NT2/D1 (cell line): ENCODE measurements around the gene BMF.

Experiments
- DNase-seq: peaks from one replicate; pipeline ENCODE4 v3.0.0-alpha.2; 2011; ENCODE audit warnings: low read depth, low spot score
- H3K27me3 ChIP-seq: 2 replicates; pipeline ENCODE4 v1.6.0; 2011; ENCODE audit warnings: mild to moderate bottlenecking; ENCODE audit not compliant: insufficient read length, insufficient read depth
- H3K36me3 ChIP-seq: 2 replicates; pipeline ENCODE4 v1.6.1; 2011; ENCODE audit warnings: mild to moderate bottlenecking, low read length, mixed read lengths; ENCODE audit not compliant: insufficient read depth, insufficient read length
- H3K4me1 ChIP-seq: 2 replicates; pipeline ENCODE4 v1.5.1; 2011; ENCODE audit not compliant: insufficient read depth, insufficient read length
- H3K4me3 ChIP-seq: 2 replicates; pipeline ENCODE4 v1.5.1; 2011; ENCODE audit warnings: low read depth; ENCODE audit not compliant: insufficient read length
- H3K9ac ChIP-seq: 2 replicates; pipeline ENCODE4 v1.6.0; 2011; ENCODE audit warnings: low read depth; ENCODE audit not compliant: insufficient read length
- H3K9me3 ChIP-seq: 2 replicates; pipeline ENCODE4 v1.5.1; 2011; ENCODE audit warnings: mild to moderate bottlenecking, low read length; ENCODE audit not compliant: insufficient read depth
- SUZ12 ChIP-seq: IDR thresholded peaks from 2 replicates; pipeline ENCODE4 v1.6.1; 2011; ENCODE audit not compliant: insufficient read length, insufficient read depth; ENCODE audit errors: extremely low read depth
- YY1 ChIP-seq: IDR thresholded peaks from 2 replicates; pipeline ENCODE4 v1.6.1; 2011; ENCODE audit not compliant: insufficient read length, insufficient read depth
- ZNF274 ChIP-seq: IDR thresholded peaks from 2 replicates; pipeline ENCODE4 v1.6.1; 2011; ENCODE audit warnings: mild to moderate bottlenecking, low read depth, low read length

Gene BMF

DNA sequence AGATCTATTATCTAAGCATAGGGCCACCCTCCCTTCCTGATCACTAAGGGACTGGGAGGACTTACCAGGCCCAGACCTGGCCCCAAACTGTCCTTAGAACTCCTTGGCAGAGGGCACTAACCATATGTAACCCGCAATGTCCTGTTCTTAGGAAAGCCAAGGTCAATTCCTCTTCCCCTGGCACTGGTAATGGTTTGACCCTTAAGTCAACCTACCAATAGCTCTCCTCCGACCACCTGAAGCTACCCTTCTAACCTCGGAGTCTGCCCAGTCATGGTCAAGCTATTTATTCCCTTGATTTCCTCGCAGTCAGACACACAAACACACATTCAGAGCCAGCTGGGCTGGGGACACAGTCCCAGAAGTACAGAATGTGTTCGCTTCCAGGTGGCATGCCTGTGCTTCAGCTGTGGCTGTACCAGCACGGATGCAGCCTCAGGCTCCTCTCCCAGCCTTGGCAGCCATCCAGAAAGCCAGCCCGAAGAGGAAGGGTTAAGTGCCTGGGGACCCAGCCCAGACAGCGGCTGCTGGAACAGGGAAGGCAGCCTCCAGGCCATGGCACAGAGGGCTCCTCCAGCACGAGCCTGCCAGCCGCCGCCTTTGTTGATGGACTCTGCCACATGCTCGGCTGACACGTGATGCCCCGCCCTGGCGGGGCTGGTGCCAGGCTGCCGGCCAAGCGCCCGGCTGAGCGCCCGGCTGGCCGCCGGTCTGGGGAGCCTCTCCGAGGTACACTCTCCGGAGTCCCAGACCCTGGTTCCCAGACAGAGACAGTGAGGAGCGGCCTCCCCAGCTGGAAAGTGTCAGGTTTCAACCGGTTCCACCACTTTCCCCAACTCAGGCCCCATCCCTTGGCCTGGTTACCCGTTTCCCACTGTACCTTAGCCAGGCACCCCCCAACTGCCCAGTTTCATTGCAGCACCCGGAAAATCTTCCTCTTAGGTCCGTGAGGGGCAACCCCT, 5.5 kb downstream of the BMF start:
- TF ChIP-seq ZNF274 (no peak), SUZ12 (no peak), YY1 (no peak)
- Histone ChIP-seq H3K36me3 (peaks cover 14% of the 10 kb centered on the region), H3K4me3 (no peak overlapping the region), H3K27me3 (peaks cover 2% of the 10 kb centered on the region), H3K9me3 (no peaks in the 10 kb centered on the region), H3K9ac (peak overlapping the region; percentile 47), H3K4me1 (peaks cover 22% of the 10 kb centered on the region)
- no peak for DNase-seq

DNA sequence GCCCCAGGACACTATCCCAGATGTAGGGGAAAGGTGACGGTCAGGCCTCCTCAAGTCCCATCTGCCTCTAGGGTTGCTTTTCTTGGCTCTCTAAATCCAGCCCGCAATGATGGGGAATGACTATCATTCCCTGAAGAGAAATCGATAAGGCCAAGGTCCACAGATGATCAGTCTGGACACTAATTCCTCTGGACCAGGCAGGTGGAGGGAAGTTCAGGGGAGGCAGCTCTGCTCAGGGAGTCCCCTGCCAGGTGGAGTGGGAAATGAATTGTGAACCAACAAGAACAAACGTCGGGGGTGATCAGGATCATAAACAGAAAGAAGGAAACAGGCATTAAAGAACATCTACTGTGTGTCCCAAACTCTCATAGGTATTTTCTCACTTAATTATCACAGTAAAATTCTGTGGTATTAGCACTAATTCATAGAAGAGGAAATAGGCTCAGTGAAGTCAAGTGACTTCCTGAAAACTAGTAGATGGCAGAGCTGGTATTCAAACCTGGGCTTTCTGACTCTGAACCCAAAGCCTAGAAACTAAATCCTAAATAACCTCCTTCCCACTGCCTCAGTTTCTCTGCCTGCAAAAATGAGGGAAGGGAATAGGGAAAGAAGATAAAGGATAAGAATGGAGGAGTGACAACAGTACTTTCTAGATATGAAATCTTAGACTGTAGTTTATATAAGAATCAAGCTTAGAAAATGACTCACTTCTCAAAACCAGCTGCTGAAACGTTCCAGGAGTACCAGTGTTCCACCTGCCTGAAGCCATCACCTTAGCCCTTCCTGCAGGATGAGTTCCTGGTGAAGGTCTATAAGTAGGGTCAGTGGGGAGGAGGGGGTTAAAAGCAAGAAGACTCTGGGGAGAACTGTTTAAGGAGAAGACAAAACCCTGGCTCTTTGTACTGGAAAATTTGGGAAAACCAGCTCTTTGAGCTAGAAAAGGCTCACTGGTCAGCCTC, 7.5 kb downstream of the BMF start:
- Histone ChIP-seq H3K4me1 (peaks cover 27% of the 10 kb centered on the region), H3K9ac (peak overlapping the region; percentile 3), H3K27me3 (peaks cover 2% of the 10 kb centered on the region), H3K36me3 (peaks cover 14% of the 10 kb centered on the region), H3K4me3 (no peak overlapping the region), H3K9me3 (no peaks in the 10 kb centered on the region)
- DNase-seq: no peak
- TF ChIP-seq YY1: no peak
- TF ChIP-seq SUZ12: no peak
- no peak for TF ChIP-seq ZNF274

DNA sequence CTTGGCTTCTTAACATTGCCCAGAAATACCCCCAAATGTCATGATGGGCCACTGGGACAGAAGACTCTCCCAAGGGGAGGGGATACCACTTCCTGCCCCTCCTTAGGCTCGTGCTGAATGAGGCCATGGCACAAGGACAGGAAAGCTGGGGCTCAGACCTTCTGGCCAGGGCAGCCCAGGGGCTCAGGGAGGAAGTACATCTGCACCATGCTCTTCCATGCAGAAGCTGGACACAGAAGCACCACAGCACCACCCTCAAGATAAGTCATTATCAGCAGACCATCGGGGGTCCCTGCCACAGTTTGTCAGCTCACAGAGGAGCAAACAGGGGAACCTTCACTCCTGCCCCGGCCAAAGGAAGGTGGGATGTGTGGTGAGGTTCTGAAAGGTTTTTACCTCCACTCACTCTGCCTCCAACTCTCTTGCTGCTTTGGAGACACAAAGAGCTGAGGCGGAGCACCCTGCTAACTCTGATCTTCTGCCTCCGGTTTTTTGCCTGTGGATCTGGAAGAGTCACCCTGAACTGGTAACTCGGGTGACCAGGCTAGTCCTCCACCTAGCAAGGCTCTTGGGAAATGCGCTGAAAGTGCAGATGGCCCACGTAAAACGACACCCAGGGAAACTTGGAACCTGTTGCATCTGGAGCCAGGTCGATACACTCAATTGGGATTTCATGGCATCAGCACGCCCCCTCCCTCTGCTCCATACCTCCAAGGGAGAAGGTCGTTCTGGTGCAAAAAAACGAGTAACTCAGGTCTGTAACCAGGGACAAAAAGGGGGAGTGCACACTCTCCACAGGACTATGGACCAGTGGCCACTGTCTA, 8.3 kb downstream of the BMF start:
- Histone ChIP-seq H3K4me1 (peaks cover 25% of the 10 kb centered on the region), H3K27me3 (peaks cover 2% of the 10 kb centered on the region), H3K4me3 (no peak overlapping the region), H3K36me3 (peaks cover 14% of the 10 kb centered on the region), H3K9me3 (no peaks in the 10 kb centered on the region), H3K9ac (peak overlapping the region; percentile 3)
- DNase-seq: no peak
- no peak for TF ChIP-seq SUZ12
- no peak for TF ChIP-seq YY1
- TF ChIP-seq ZNF274: no peak

DNA sequence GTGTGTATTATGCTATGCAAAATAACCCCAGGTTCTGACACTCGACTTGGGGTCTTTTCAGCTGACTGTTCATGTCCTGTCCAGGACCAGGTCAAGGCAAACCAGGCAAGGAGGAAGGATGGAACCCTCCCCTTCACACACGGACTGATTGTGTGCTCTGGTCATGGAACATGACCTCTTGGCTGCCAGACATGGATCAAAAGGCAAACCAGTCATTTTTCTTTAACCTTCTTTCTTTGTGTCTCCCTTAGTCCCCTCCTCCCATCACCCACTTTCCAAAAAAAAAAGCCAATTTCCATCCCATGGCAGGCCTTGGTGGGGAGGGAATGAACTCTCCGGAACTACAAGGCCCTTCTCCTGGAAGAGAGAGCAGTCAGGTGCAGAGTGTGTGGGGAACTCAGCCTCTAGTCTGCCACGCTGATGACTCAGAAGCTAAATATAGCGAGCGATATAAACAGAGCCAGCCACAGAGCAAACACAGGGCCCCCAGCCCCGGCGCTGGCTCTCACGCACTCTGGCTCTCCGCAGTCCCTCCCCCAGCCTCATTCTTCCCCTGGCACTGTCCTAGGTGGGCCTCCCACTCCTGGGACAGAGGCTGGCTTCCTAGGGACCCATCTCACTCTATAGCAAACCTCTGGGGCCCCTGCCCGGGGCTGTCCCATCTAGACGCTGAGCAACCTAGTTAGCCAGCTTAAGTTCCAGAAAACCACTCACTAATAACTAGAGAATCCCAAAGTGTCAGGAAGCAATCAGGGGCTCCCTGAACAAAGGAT, 10.0 kb downstream of the BMF start:
- Histone ChIP-seq H3K9me3 (no peaks in the 10 kb centered on the region), H3K36me3 (peaks cover 14% of the 10 kb centered on the region), H3K4me3 (no peak overlapping the region), H3K4me1 (peaks cover 16% of the 10 kb centered on the region), H3K9ac (peak overlapping the region; percentile 13), H3K27me3 (no peaks in the 10 kb centered on the region)
- DNase-seq: no peak
- TF ChIP-seq YY1 (no peak), ZNF274 (no peak), SUZ12 (no peak)

DNA sequence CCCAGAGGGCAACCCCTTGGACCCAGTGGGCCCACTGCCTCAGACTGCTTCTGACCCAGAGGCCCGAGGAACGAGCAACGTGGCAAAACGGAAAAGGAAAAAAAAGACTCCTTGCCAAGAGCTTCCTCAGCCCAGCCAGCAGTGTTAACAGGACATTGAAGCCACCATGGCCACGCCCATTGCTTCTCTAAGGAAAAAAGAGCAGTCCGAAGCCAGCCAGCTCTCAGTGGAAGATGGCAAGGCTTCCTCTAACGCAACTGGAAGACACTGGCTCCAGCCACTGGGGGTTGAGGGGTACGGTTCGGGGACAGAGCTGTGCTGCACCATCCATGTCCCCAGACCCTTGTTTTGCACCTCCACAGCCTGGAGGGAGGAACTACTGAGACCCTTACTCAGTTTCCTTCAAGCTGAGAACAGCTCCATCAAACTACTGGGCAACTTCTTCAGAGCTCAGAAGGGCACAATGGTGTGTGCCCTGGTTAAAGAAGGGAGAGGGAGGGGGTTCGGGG, 10.7 kb downstream of the BMF start:
- Histone ChIP-seq H3K4me1 (peaks cover 16% of the 10 kb centered on the region), H3K9me3 (no peaks in the 10 kb centered on the region), H3K9ac (no peak overlapping the region), H3K4me3 (no peak overlapping the region), H3K27me3 (no peaks in the 10 kb centered on the region), H3K36me3 (peaks cover 14% of the 10 kb centered on the region)
- no peak for TF ChIP-seq ZNF274
- no peak for TF ChIP-seq SUZ12
- no peak for TF ChIP-seq YY1
- no peak for DNase-seq
